ENCODE measurements around the gene SOD2.
"Not testable (repeated sequence)": the region's sequence is repeated elsewhere in the genome, so short reads cannot be mapped to it uniquely, and the experiment has no call there.

SOD2 gene

GRCh38 chr6:159680104-159680503 lies 12.9 kb downstream of the SOD2 start:
- DNase-seq = no peak

- DNase-seq = no peak
Measured at GRCh38 chr6:159679091-159680077, 13.7 kb downstream of the SOD2 start.

GRCh38 chr6:159678574-159678973 lies 14.5 kb downstream of the SOD2 start:
- DNase-seq = no peak

- DNase-seq = no peak
Measured at GRCh38 chr6:159677506-159678165, 15.4 kb downstream of the SOD2 start.

GRCh38 chr6:159676890-159677505 lies 16.0 kb downstream of the SOD2 start:
- DNase-seq = no peak

GRCh38 chr6:159676236-159676635 lies 16.8 kb downstream of the SOD2 start:
- not testable (repeated sequence) for DNase-seq

- DNase-seq = no peak
Measured at GRCh38 chr6:159665868-159666635, 27.0 kb downstream of the SOD2 start.

GRCh38 chr6:159663368-159663889 lies 29.6 kb downstream of the SOD2 start:
- not testable (repeated sequence) for DNase-seq

- not testable (repeated sequence) for DNase-seq
Measured at GRCh38 chr6:159661977-159662376, 31.1 kb downstream of the SOD2 start.

- no peak for DNase-seq
Measured at GRCh38 chr6:159655409-159655988, 37.5 kb downstream of the SOD2 start.

GRCh38 chr6:159654483-159655098 lies 38.5 kb downstream of the SOD2 start:
- DNase-seq = peak; percentile 43

GRCh38 chr6:159650314-159650713 lies 42.7 kb downstream of the SOD2 start:
- no peak for DNase-seq

- DNase-seq = no peak
Measured at GRCh38 chr6:159649441-159649840, 43.6 kb downstream of the SOD2 start.

- DNase-seq = no peak
Measured at GRCh38 chr6:159646733-159647132, 46.3 kb downstream of the SOD2 start.

- DNase-seq = no peak
Measured at GRCh38 chr6:159646116-159646515, 46.9 kb downstream of the SOD2 start.

- DNase-seq = no peak
Measured at GRCh38 chr6:159645640-159646039, 47.4 kb downstream of the SOD2 start.
